Esophagus (tissue), 2 donors: ENCODE data around the gene TMEM161B. TPM values are rescaled to one million over a fixed set of nuclear protein-coding genes. Genes with fewer than 3 reads are reported as not detected.
"Not testable (repeated sequence)": the region's sequence is repeated elsewhere in the genome, so short reads cannot be mapped to it uniquely, and the experiment has no call there.

Experiments used
- H3K27ac ChIP-seq, 2 donors: one replicate each; pipeline ENCODE4 v1.5.1; 2013; ENCODE audit warnings: low read depth in 2 of 2, mild to moderate bottlenecking in 2 of 2, inconsistent platforms in 1 of 2, low read length in 1 of 2, moderate library complexity in 1 of 2
- H3K27me3 ChIP-seq, 2 donors: one replicate each; pipeline ENCODE4 v1.6.1; 2013; ENCODE audit warnings: low read length in 2 of 2, control low read depth in 1 of 2, mild to moderate bottlenecking in 1 of 2; ENCODE audit not compliant: insufficient read depth in 2 of 2, control insufficient read depth in 1 of 2
- H3K36me3 ChIP-seq, 2 donors: one replicate each; pipeline ENCODE4 v1.6.1; 2013; ENCODE audit warnings: low read length in 1 of 2; ENCODE audit not compliant: control insufficient read depth in 2 of 2, insufficient read depth in 2 of 2
- H3K4me1 ChIP-seq, 2 donors: one replicate each; pipeline ENCODE4 v1.6.1; 2013; ENCODE audit warnings: low read length in 1 of 2; ENCODE audit not compliant: control insufficient read depth in 2 of 2, insufficient read depth in 2 of 2
- H3K4me3 ChIP-seq, 2 donors: one replicate each; pipeline ENCODE4 v1.5.1; 2013; ENCODE audit warnings: low read length in 2 of 2, mild to moderate bottlenecking in 2 of 2, low read depth in 1 of 2, moderate library complexity in 1 of 2
- H3K9me3 ChIP-seq, 2 donors: one replicate each; pipeline ENCODE4 v1.6.1; 2013; ENCODE audit warnings: mild to moderate bottlenecking in 2 of 2, low read depth in 1 of 2, low read length in 1 of 2, moderate library complexity in 1 of 2; ENCODE audit not compliant: control insufficient read depth in 2 of 2, insufficient read depth in 1 of 2
- WGBS, 2 donors: extraction: QIAGEN DNeasy Blood & Tissue Kit; methylation state at CpG; one replicate each; pipeline ENCODE4 v1.1.7; 2013; 5-methylcytosine and 5-hydroxymethylcytosine counted together
- polyA plus RNA-seq, 2 donors: library from polyadenylated mRNA; stranded (reverse); fragments of 200-250 nt; gene quantifications; one replicate each; pipeline ENCODE4 v1.2.3, GENCODE V29; 2013
- donor health status: healthy with polysubstance abuse.
- donor health status: Bipolar disorder and iron deficiency.

Gene TMEM161B
- polyA plus RNA-seq, 2 donors, result 5.0 to 6.7 TPM

GRCh38 chr5:88195636-88196035 is 73.0 kb downstream of the TMEM161B start:
- Histone ChIP-seq H3K9me3 (no peaks in the 10 kb centered on the region), H3K4me1 (no peaks in the 10 kb centered on the region), H3K4me3 (no peak overlapping the region), H3K27ac (no peak overlapping the region), H3K27me3 (no peaks in the 10 kb centered on the region), H3K36me3 (peaks cover 0 to 3% of the 10 kb centered on the region in 2 donors)

GRCh38 chr5:88193896-88194295 is 74.7 kb downstream of the TMEM161B start:
- peaks cover 0 to 3% of the 10 kb centered on the region in 2 donors for H3K36me3 ChIP-seq
- 95 to 96% methylated on average over 3 of the region's 3 CpGs for WGBS, 2 donors
- H3K4me1 ChIP-seq, result no peaks in the 10 kb centered on the region
- H3K27me3 ChIP-seq, result no peaks in the 10 kb centered on the region
- peaks cover 3 to 11% of the 10 kb centered on the region in 2 donors for H3K9me3 ChIP-seq
- no peak overlapping the region for H3K27ac ChIP-seq
- no peak overlapping the region for H3K4me3 ChIP-seq

- peaks cover 0 to 3% of the 10 kb centered on the region in 2 donors for H3K36me3 ChIP-seq
- WGBS, 2 donors, result 84 to 87% methylated on average over 9 of the region's 9 CpGs
- no peaks in the 10 kb centered on the region for H3K4me1 ChIP-seq
- H3K27me3 ChIP-seq, result no peaks in the 10 kb centered on the region
- peaks cover 8 to 16% of the 10 kb centered on the region in 2 donors for H3K9me3 ChIP-seq
- no peak overlapping the region for H3K27ac ChIP-seq
- no peak overlapping the region for H3K4me3 ChIP-seq
Observed at GRCh38 chr5:88190106-88190834, 78.4 kb downstream of the TMEM161B start.

- H3K36me3 ChIP-seq, H3K4me3 ChIP-seq, H3K4me1 ChIP-seq, H3K27ac ChIP-seq, H3K27me3 ChIP-seq: not testable (repeated sequence)
- H3K9me3 ChIP-seq, result peaks cover 8 to 16% of the 10 kb centered on the region in 2 donors
- WGBS, 2 donors, result 96% methylated on average over 4 of the region's 4 CpGs
Observed at GRCh38 chr5:88189484-88189883, 79.2 kb downstream of the TMEM161B start.

- Histone ChIP-seq H3K4me3 (no peak overlapping the region), H3K36me3 (no peaks in the 10 kb centered on the region), H3K27ac (no peak overlapping the region), H3K9me3 (peaks cover 8 to 16% of the 10 kb centered on the region in 2 donors), H3K27me3 (no peaks in the 10 kb centered on the region), H3K4me1 (no peaks in the 10 kb centered on the region)
- 93 to 96% methylated on average over 9 of the region's 9 CpGs for WGBS, 2 donors
Observed at GRCh38 chr5:88188458-88189132, 80.0 kb downstream of the TMEM161B start.

GRCh38 chr5:88183255-88183654 is 85.4 kb downstream of the TMEM161B start:
- Histone ChIP-seq H3K4me3 (no peak overlapping the region), H3K27ac (no peak overlapping the region), H3K27me3 (no peaks in the 10 kb centered on the region), H3K9me3 (no peaks in the 10 kb centered on the region), H3K4me1 (no peaks in the 10 kb centered on the region), H3K36me3 (no peaks in the 10 kb centered on the region)

GRCh38 chr5:88177486-88177885 is 91.2 kb downstream of the TMEM161B start:
- not testable (repeated sequence) for H3K9me3 ChIP-seq, H3K27me3 ChIP-seq, H3K36me3 ChIP-seq, H3K4me1 ChIP-seq, H3K4me3 ChIP-seq, H3K27ac ChIP-seq
- 95 to 97% methylated on average over 13 of the region's 13 CpGs for WGBS, 2 donors

GRCh38 chr5:88172847-88173758 is 95.5 kb downstream of the TMEM161B start:
- Histone ChIP-seq H3K36me3 (no peaks in the 10 kb centered on the region), H3K4me1 (peaks cover 0 to 3% of the 10 kb centered on the region in 2 donors), H3K27ac (peak overlapping the region; percentile 45 to 63), H3K27me3 (no peaks in the 10 kb centered on the region), H3K9me3 (no peaks in the 10 kb centered on the region), H3K4me3 (no peak overlapping the region)
- 49 to 51% methylated on average over 14 of the region's 14 CpGs for WGBS, 2 donors

- Histone ChIP-seq H3K36me3 (no peaks in the 10 kb centered on the region), H3K4me1 (no peaks in the 10 kb centered on the region), H3K27me3 (no peaks in the 10 kb centered on the region), H3K9me3 (no peaks in the 10 kb centered on the region), H3K27ac (no peak overlapping the region), H3K4me3 (no peak overlapping the region)
- WGBS, 2 donors, result 80% methylated on average over 7 of the region's 7 CpGs
Observed at GRCh38 chr5:88159591-88159990, 109.1 kb downstream of the TMEM161B start.
